Peyer's patch (tissue), 4 donors: Measurements from ENCODE around the gene HSD17B11. TPM values are rescaled to one million over a fixed set of nuclear protein-coding genes. Genes with fewer than 3 reads are reported as not detected.

ENCODE experiments used
- DNase-seq, 3 donors: peaks; one replicate each; pipeline ENCODE4 v3.0.0-alpha.2; 2017 to 2019
- H3K27ac ChIP-seq, 4 donors: fragments of 200-600 bp; sonication (generic); one replicate each; pipeline ENCODE4 v1.5.1; 2016 to 2019
- H3K27me3 ChIP-seq, 2 donors: fragments of 200-600 bp; sonication (generic); one replicate each; pipeline ENCODE4 v1.5.1; 2019
- H3K36me3 ChIP-seq, 3 donors: fragments of 200-600 bp; sonication (generic); one replicate each; pipeline ENCODE4 v1.5.1; 2016 to 2019
- H3K4me1 ChIP-seq, 4 donors: fragments of 200-600 bp; sonication (generic); one replicate each; pipeline ENCODE4 v1.5.1; 2016 to 2019
- H3K4me3 ChIP-seq, 4 donors: fragments of 200-600 bp; sonication (generic); 1 replicate in 3 of 4; 2 replicates in 1 of 4; pipeline ENCODE4 v1.5.1; 2016 to 2019; ENCODE audit warnings: mild to moderate bottlenecking in 1 of 4
- H3K9me3 ChIP-seq, 4 donors: fragments of 200-600 bp; sonication (generic); one replicate each; pipeline ENCODE4 v1.5.1; 2016 to 2019; ENCODE audit warnings: mild to moderate bottlenecking in 1 of 4
- CTCF ChIP-seq, 6 experiments: fragments of 450-650 bp in 4 of 6; fragments of 200-600 bp in 2 of 6; sonication (generic) in 1 of 6; IDR thresholded peaks; one replicate each; pipeline ENCODE4 v1.5.1; 2017 to 2019; ENCODE audit warnings: antibody characterized with exemption in 6 of 6, mild to moderate bottlenecking in 3 of 6, moderate library complexity in 1 of 6
- POLR2A ChIP-seq, 2 donors: fragments of 450-650 bp; IDR thresholded peaks; one replicate each; pipeline ENCODE4 v1.5.1; 2017; ENCODE audit warnings: antibody characterized with exemption in 2 of 2, mild to moderate bottlenecking in 2 of 2, moderate library complexity in 2 of 2
- total RNA-seq, 4 donors: library from RNA; depleted of rRNA; stranded (reverse); fragments of >200 nt; gene quantifications; one replicate each; pipeline ENCODE4 v1.1.0, GENCODE V29; 2016

HSD17B11 gene
- total RNA-seq, 4 donors from 2014 or later = 81.7 to 873 (median 330) TPM

- no peaks in the 10 kb centered on the region for H3K4me1 ChIP-seq
- H3K4me3 ChIP-seq = no peak overlapping the region
- peaks cover 0 to 45% (median 5%) of the 10 kb centered on the region in 3 donors for H3K36me3 ChIP-seq
- no peak for DNase-seq
- TF ChIP-seq CTCF (IDR thresholded peaks at IDR 0.05) (no peak), POLR2A (IDR thresholded peaks at IDR 0.05) (no peak)
- H3K27me3 ChIP-seq = no peaks in the 10 kb centered on the region
- H3K27ac ChIP-seq = no peak overlapping the region
- no peaks in the 10 kb centered on the region for H3K9me3 ChIP-seq
These were observed 57.7 kb downstream of the HSD17B11 start for GRCh38 chr4:87333267-87333666.

- TF ChIP-seq POLR2A (IDR thresholded peaks at IDR 0.05) = no peak
- no peak for TF ChIP-seq CTCF (IDR thresholded peaks at IDR 0.05)
- Histone ChIP-seq H3K27me3 (no peaks in the 10 kb centered on the region), H3K36me3 (peaks cover 0 to 20% (median 0%) of the 10 kb centered on the region in 3 donors), H3K4me3 (no peak overlapping the region), H3K9me3 (no peaks in the 10 kb centered on the region), H3K27ac (no peak overlapping the region), H3K4me1 (no peaks in the 10 kb centered on the region)
- no peak for DNase-seq
These were observed 60.2 kb downstream of the HSD17B11 start for GRCh38 chr4:87330761-87331160.

- Histone ChIP-seq H3K4me1 (no peaks in the 10 kb centered on the region), H3K4me3 (no peak overlapping the region), H3K27ac (no peak overlapping the region), H3K36me3 (no peaks in the 10 kb centered on the region), H3K9me3 (no peaks in the 10 kb centered on the region), H3K27me3 (no peaks in the 10 kb centered on the region)
- TF ChIP-seq POLR2A (IDR thresholded peaks at IDR 0.05) = no peak
- no peak for TF ChIP-seq CTCF (IDR thresholded peaks at IDR 0.05)
- no peak for DNase-seq
These were observed 63.9 kb downstream of the HSD17B11 start for GRCh38 chr4:87327136-87327535.

- Histone ChIP-seq H3K36me3 (no peaks in the 10 kb centered on the region), H3K4me1 (no peaks in the 10 kb centered on the region), H3K9me3 (no peaks in the 10 kb centered on the region), H3K4me3 (no peak overlapping the region), H3K27me3 (no peaks in the 10 kb centered on the region), H3K27ac (no peak overlapping the region)
- TF ChIP-seq CTCF (IDR thresholded peaks at IDR 0.05) = no peak
- TF ChIP-seq POLR2A (IDR thresholded peaks at IDR 0.05) = no peak
- no peak for DNase-seq
These were observed 64.5 kb downstream of the HSD17B11 start for GRCh38 chr4:87326460-87326859.

- H3K27ac ChIP-seq = no peak within 1 kb of the TSS
- no peaks in the 10 kb centered on the region for H3K9me3 ChIP-seq
- no peaks in the 10 kb centered on the region for H3K36me3 ChIP-seq
- TF ChIP-seq CTCF (IDR thresholded peaks at IDR 0.05) = no peak
- no peak for TF ChIP-seq POLR2A (IDR thresholded peaks at IDR 0.05)
- no peak within 1 kb of the TSS for H3K4me3 ChIP-seq
- no peaks in the 10 kb centered on the region for H3K27me3 ChIP-seq
- no peaks in the 10 kb centered on the region for H3K4me1 ChIP-seq
- DNase-seq = no peak
These were observed 68.2 kb downstream of the HSD17B11 start, which contains the start of gene HSD17B13 for GRCh38 chr4:87322754-87323153. TSS of gene HSD17B13 (minus strand) at chr4:87322882. CDS start at chr4:87322841, 41 bp downstream.

GRCh38 chr4:87321888-87322287 is 69.1 kb downstream of the HSD17B11 start:
- Histone ChIP-seq H3K9me3 (no peaks in the 10 kb centered on the region), H3K4me3 (no peak overlapping the region), H3K36me3 (no peaks in the 10 kb centered on the region), H3K27me3 (no peaks in the 10 kb centered on the region), H3K4me1 (no peaks in the 10 kb centered on the region), H3K27ac (no peak overlapping the region)
- TF ChIP-seq CTCF (IDR thresholded peaks at IDR 0.05) = no peak
- no peak for TF ChIP-seq POLR2A (IDR thresholded peaks at IDR 0.05)
- DNase-seq = no peak
